Trophoblast cell (in vitro differentiated cells and primary cell): ENCODE results near the gene NINJ2.

Experiments used
- DNase-seq, 2 donors: peaks; one replicate each; pipeline ENCODE4 v3.0.0-alpha.2; 2016
- H2AFZ ChIP-seq: 2 replicates; pipeline ENCODE4 v1.6.1; 2013; ENCODE audit warnings: low read length, moderate library complexity, mild to moderate bottlenecking; ENCODE audit not compliant: insufficient read depth, poor library complexity
- H2AK5ac ChIP-seq: 2 replicates; pipeline ENCODE4 v1.6.1; 2013; ENCODE audit warnings: mild to moderate bottlenecking, low read length
- H2BK120ac ChIP-seq: 2 replicates; pipeline ENCODE4 v1.6.1; 2013; ENCODE audit warnings: low read length, mild to moderate bottlenecking, moderate library complexity; ENCODE audit not compliant: insufficient read depth, poor library complexity
- H2BK12ac ChIP-seq: 2 replicates; pipeline ENCODE4 v1.6.1; 2013; ENCODE audit warnings: mild to moderate bottlenecking, low read length, moderate library complexity
- H2BK5ac ChIP-seq: 2 replicates; pipeline ENCODE4 v1.6.1; 2013; ENCODE audit warnings: low read length, low read depth, moderate library complexity, mild to moderate bottlenecking; ENCODE audit not compliant: poor library complexity
- H3K14ac ChIP-seq: 2 replicates; pipeline ENCODE4 v1.6.1; 2013; ENCODE audit warnings: mild to moderate bottlenecking, low read length
- H3K18ac ChIP-seq: 2 replicates; pipeline ENCODE4 v1.6.1; 2013; ENCODE audit warnings: mild to moderate bottlenecking, low read length
- H3K23ac ChIP-seq: 2 replicates; pipeline ENCODE4 v1.6.1; 2013; ENCODE audit warnings: low read length
- H3K27ac ChIP-seq: 2 replicates; pipeline ENCODE4 v1.5.1; 2013; ENCODE audit warnings: low read depth, mild to moderate bottlenecking, inconsistent platforms, low read length, moderate library complexity
- H3K27me3 ChIP-seq: 2 replicates; pipeline ENCODE4 v1.6.1; 2013; ENCODE audit warnings: inconsistent platforms, mild to moderate bottlenecking, low read length, moderate library complexity; ENCODE audit not compliant: insufficient read depth
- H3K36me3 ChIP-seq, 2 experiments: 1 replicate in 1 of 2; 2 replicates in 1 of 2; pipeline ENCODE4 v1.6.1; 2013; ENCODE audit warnings: low read length in 2 of 2, mild to moderate bottlenecking in 2 of 2, moderate library complexity in 1 of 2; ENCODE audit not compliant: insufficient read depth in 2 of 2, control insufficient read depth in 1 of 2
- H3K4ac ChIP-seq: 2 replicates; pipeline ENCODE4 v1.6.1; 2013; ENCODE audit warnings: low read depth, mild to moderate bottlenecking, low read length, moderate library complexity
- H3K4me1 ChIP-seq, 2 experiments: 1 replicate in 1 of 2; 2 replicates in 1 of 2; pipeline ENCODE4 v1.6.1; 2013; ENCODE audit warnings: low read length in 2 of 2, mild to moderate bottlenecking in 2 of 2, moderate library complexity in 1 of 2; ENCODE audit not compliant: insufficient read depth in 2 of 2, control insufficient read depth in 1 of 2
- H3K4me2 ChIP-seq: 2 replicates; pipeline ENCODE4 v1.6.1; 2013; ENCODE audit warnings: inconsistent platforms, mild to moderate bottlenecking, low read length, moderate library complexity
- H3K4me3 ChIP-seq: 2 replicates; pipeline ENCODE4 v1.5.1; 2013; ENCODE audit warnings: mild to moderate bottlenecking, low read depth, low read length, inconsistent platforms
- H3K79me1 ChIP-seq: one replicate; pipeline ENCODE4 v1.6.1; 2013; ENCODE audit warnings: low read length
- H3K79me2 ChIP-seq: 2 replicates; pipeline ENCODE4 v1.6.1; 2013; ENCODE audit warnings: low read length, mild to moderate bottlenecking; ENCODE audit not compliant: control insufficient read depth, insufficient read depth, poor library complexity
- H3K9ac ChIP-seq: 2 replicates; pipeline ENCODE4 v1.6.1; 2013; ENCODE audit warnings: mild to moderate bottlenecking, low read length
- H3K9me3 ChIP-seq: 2 replicates; pipeline ENCODE4 v1.6.1; 2013; ENCODE audit warnings: low read depth, mild to moderate bottlenecking, control low read depth, inconsistent platforms, low read length; ENCODE audit not compliant: insufficient read depth
- H4K12ac ChIP-seq: 2 replicates; pipeline ENCODE4 v1.6.1; 2013; ENCODE audit warnings: low read depth, mild to moderate bottlenecking, low read length, moderate library complexity
- H4K8ac ChIP-seq: 2 replicates; pipeline ENCODE4 v1.6.1; 2013; ENCODE audit warnings: low read depth, mild to moderate bottlenecking, low read length, moderate library complexity
- H4K91ac ChIP-seq: one replicate; pipeline ENCODE4 v1.6.1; 2013; ENCODE audit warnings: low read depth, mild to moderate bottlenecking, low read length, moderate library complexity
- WGBS: extraction: QIAGEN DNeasy Blood & Tissue Kit; methylation state at CpG from one replicate; pipeline ENCODE4 v1.1.7; 2013; ENCODE audit warnings: missing lambda C conversion rate; ENCODE audit not compliant: insufficient read length, insufficient coverage; ENCODE audit errors: extremely low coverage; 5-methylcytosine and 5-hydroxymethylcytosine counted together

Gene NINJ2

GRCh38 chr12:697481-697880 is 34.2 kb upstream of the NINJ2 start:
- H2BK120ac ChIP-seq: no peak overlapping the region
- no peaks in the 10 kb centered on the region for H3K79me1 ChIP-seq
- no peak overlapping the region for H3K4me2 ChIP-seq
- no peak overlapping the region for H2AK5ac ChIP-seq
- no peak overlapping the region for H3K14ac ChIP-seq
- no peak overlapping the region for H4K8ac ChIP-seq
- no peak overlapping the region for H4K91ac ChIP-seq
- no CpG with 5 or more reads among the region's 2 CpGs for WGBS
- peaks cover 10% of the 10 kb centered on the region for H3K9me3 ChIP-seq
- no peak overlapping the region for H3K4ac ChIP-seq
- DNase-seq: no peak
- no peak overlapping the region for H2BK5ac ChIP-seq
- H2AFZ ChIP-seq: no peak overlapping the region
- H4K12ac ChIP-seq: no peak overlapping the region
- H2BK12ac ChIP-seq: no peak overlapping the region
- no peaks in the 10 kb centered on the region for H3K79me2 ChIP-seq
- H3K9ac ChIP-seq: no peak overlapping the region
- no peak overlapping the region for H3K18ac ChIP-seq
- H3K27me3 ChIP-seq: no peaks in the 10 kb centered on the region
- peaks cover 0 to 2% of the 10 kb centered on the region in 2 experiments for H3K36me3 ChIP-seq
- H3K27ac ChIP-seq: no peak overlapping the region
- H3K4me3 ChIP-seq: no peak overlapping the region
- H3K23ac ChIP-seq: no peak overlapping the region
- no peaks in the 10 kb centered on the region for H3K4me1 ChIP-seq

GRCh38 chr12:694734-695503 is 31.7 kb upstream of the NINJ2 start:
- no peak overlapping the region for H3K9ac ChIP-seq
- H3K36me3 ChIP-seq: peaks cover 0 to 2% of the 10 kb centered on the region in 2 experiments
- no peak overlapping the region for H3K14ac ChIP-seq
- no peaks in the 10 kb centered on the region for H3K79me2 ChIP-seq
- peaks cover 10% of the 10 kb centered on the region for H3K9me3 ChIP-seq
- no peak for DNase-seq
- no peak overlapping the region for H4K12ac ChIP-seq
- H3K4me2 ChIP-seq: no peak overlapping the region
- no peak overlapping the region for H4K8ac ChIP-seq
- H3K23ac ChIP-seq: no peak overlapping the region
- no peak overlapping the region for H2AK5ac ChIP-seq
- no peak overlapping the region for H3K18ac ChIP-seq
- no peak overlapping the region for H3K4ac ChIP-seq
- no peak overlapping the region for H2BK5ac ChIP-seq
- no peaks in the 10 kb centered on the region for H3K4me1 ChIP-seq
- H2AFZ ChIP-seq: no peak overlapping the region
- no peak overlapping the region for H4K91ac ChIP-seq
- no peak overlapping the region for H2BK12ac ChIP-seq
- no peaks in the 10 kb centered on the region for H3K27me3 ChIP-seq
- H2BK120ac ChIP-seq: no peak overlapping the region
- H3K27ac ChIP-seq: no peak overlapping the region
- no CpG with 5 or more reads among the region's 27 CpGs for WGBS
- H3K4me3 ChIP-seq: peak overlapping the region; percentile 45
- H3K79me1 ChIP-seq: no peaks in the 10 kb centered on the region

- Histone ChIP-seq H3K23ac (no peak overlapping the region), H3K4me2 (no peak overlapping the region), H3K4me3 (no peak overlapping the region), H3K4ac (no peak overlapping the region), H3K4me1 (no peaks in the 10 kb centered on the region), H3K18ac (no peak overlapping the region), H3K79me2 (no peaks in the 10 kb centered on the region), H2BK5ac (no peak overlapping the region), H3K27me3 (no peaks in the 10 kb centered on the region), H4K12ac (no peak overlapping the region), H3K36me3 (peaks cover 0 to 2% of the 10 kb centered on the region in 2 experiments), H3K9ac (no peak overlapping the region), H3K14ac (no peak overlapping the region), H3K9me3 (peaks cover 10% of the 10 kb centered on the region), H4K91ac (no peak overlapping the region), H2BK12ac (no peak overlapping the region), H3K79me1 (no peaks in the 10 kb centered on the region), H2BK120ac (no peak overlapping the region), H3K27ac (no peak overlapping the region), H2AFZ (no peak overlapping the region), H4K8ac (no peak overlapping the region), H2AK5ac (no peak overlapping the region)
- no peak for DNase-seq
- WGBS: no CpG with 5 or more reads among the region's 7 CpGs
Measured at GRCh38 chr12:693934-694533, 30.8 kb upstream of the NINJ2 start.

- H3K9me3 ChIP-seq: peaks cover 7% of the 10 kb centered on the region
- no peak overlapping the region for H3K4ac ChIP-seq
- no peak overlapping the region for H2BK5ac ChIP-seq
- no peak overlapping the region for H4K91ac ChIP-seq
- H2BK12ac ChIP-seq: no peak overlapping the region
- H3K23ac ChIP-seq: no peak overlapping the region
- no peak overlapping the region for H2AFZ ChIP-seq
- H3K4me1 ChIP-seq: peaks cover 0 to 2% of the 10 kb centered on the region in 2 experiments
- no peak overlapping the region for H4K12ac ChIP-seq
- no peaks in the 10 kb centered on the region for H3K79me2 ChIP-seq
- H3K18ac ChIP-seq: no peak overlapping the region
- no peak overlapping the region for H2BK120ac ChIP-seq
- H3K4me3 ChIP-seq: no peak overlapping the region
- no peak overlapping the region for H3K4me2 ChIP-seq
- H3K14ac ChIP-seq: no peak overlapping the region
- H4K8ac ChIP-seq: no peak overlapping the region
- H3K9ac ChIP-seq: no peak overlapping the region
- H3K79me1 ChIP-seq: no peaks in the 10 kb centered on the region
- no peak for DNase-seq
- H3K27me3 ChIP-seq: no peaks in the 10 kb centered on the region
- peaks cover 0 to 2% of the 10 kb centered on the region in 2 experiments for H3K36me3 ChIP-seq
- H2AK5ac ChIP-seq: no peak overlapping the region
- no peak overlapping the region for H3K27ac ChIP-seq
- WGBS: no CpG with 5 or more reads among the region's 2 CpGs
Measured at GRCh38 chr12:692274-692673, 29.0 kb upstream of the NINJ2 start.
